Stimulated activated CD8-positive, alpha-beta memory T cell treated with anti-CD3 and anti-CD28 coated beads, Interleukin-4, amount 100 ng/mL, for 24 hours (primary cell): ENCODE measurements around the gene MCOLN3.
A peak's percentile ranks its signal among the peaks of the same experiment; 100 is the strongest.

Experiments used
- DNase-seq: peaks from one replicate; pipeline ENCODE4 v3.0.0-alpha.2; 2020; ENCODE audit warnings: low read depth

The MCOLN3 gene

GRCh38 chr1:85048296-85049064, at the start of gene MCOLN3:
MCOLN3 (minus strand) TSS chr1:85048500; CDS start chr1:85045360, 3,140 bp downstream.
- peak; percentile 12 for DNase-seq

GRCh38 chr1:85093644-85094043, 45.3 kb upstream of the MCOLN3 start:
- no peak for DNase-seq

- no peak for DNase-seq
Observed at GRCh38 chr1:85091671-85092280, 43.5 kb upstream of the MCOLN3 start.

GRCh38 chr1:85090225-85090624, 41.9 kb upstream of the MCOLN3 start:
- no peak for DNase-seq

GRCh38 chr1:85089203-85089602, 40.9 kb upstream of the MCOLN3 start:
- DNase-seq = no peak

- DNase-seq = no peak
Observed at GRCh38 chr1:85088408-85088784, 40.1 kb upstream of the MCOLN3 start.

- DNase-seq = no peak
Observed at GRCh38 chr1:85087659-85088407, 39.5 kb upstream of the MCOLN3 start.

- no peak for DNase-seq
Observed at GRCh38 chr1:85085417-85085816, 37.1 kb upstream of the MCOLN3 start.

- no peak for DNase-seq
Observed at GRCh38 chr1:85078903-85079302, 30.6 kb upstream of the MCOLN3 start.

- no peak for DNase-seq
Observed at GRCh38 chr1:85074365-85074964, 26.2 kb upstream of the MCOLN3 start.

GRCh38 chr1:85070972-85071492, 22.7 kb upstream of the MCOLN3 start:
- DNase-seq = no peak

- no peak for DNase-seq
Observed at GRCh38 chr1:85068846-85069245, 20.5 kb upstream of the MCOLN3 start.

- no peak for DNase-seq
Observed at GRCh38 chr1:85065550-85065949, 17.2 kb upstream of the MCOLN3 start.

- DNase-seq = no peak
Observed at GRCh38 chr1:85062425-85063026, 14.2 kb upstream of the MCOLN3 start.

GRCh38 chr1:85061711-85062424, 13.6 kb upstream of the MCOLN3 start:
- DNase-seq = peak; percentile 58

- DNase-seq = no peak
Observed at GRCh38 chr1:85060038-85060437, 11.7 kb upstream of the MCOLN3 start.

- DNase-seq = no peak
Observed at GRCh38 chr1:85059563-85059962, 11.3 kb upstream of the MCOLN3 start.

GRCh38 chr1:85058786-85059185, 10.5 kb upstream of the MCOLN3 start:
- DNase-seq = no peak

- no peak for DNase-seq
Observed at GRCh38 chr1:85058311-85058710, 10.0 kb upstream of the MCOLN3 start.

GRCh38 chr1:85054664-85055063, 6.4 kb upstream of the MCOLN3 start:
- no peak for DNase-seq

GRCh38 chr1:85049735-85050166, 1.5 kb upstream of the MCOLN3 start:
- no peak for DNase-seq
